ENCODE measurements around the gene TCF23.

The TCF23 gene

GRCh38 chr2:27204566-27204965 lies 55.8 kb downstream of the TCF23 start:
- Histone ChIP-seq H3K9ac (ENCODE audit: low read depth in 1 of 2, low read length in 2 of 2) (no peak overlapping the region), H3K27me3 (ENCODE audit: control insufficient read depth in 2 of 2, insufficient read depth in 2 of 2, low read length in 2 of 2) (no peaks in the 10 kb centered on the region), H3K27ac (ENCODE audit: low read depth in 2 of 2, low read length in 2 of 2) (no peak overlapping the region), H3K9me3 (ENCODE audit: control insufficient read depth in 2 of 2, low read length in 2 of 2) (no peaks in the 10 kb centered on the region), H3K4me1 (ENCODE audit: control insufficient read depth in 2 of 2, insufficient read depth in 2 of 2, low read length in 2 of 2) (peaks cover 0 to 2% of the 10 kb centered on the region in 2 donors), H3K36me3 (ENCODE audit: control insufficient read depth in 2 of 2, insufficient read depth in 2 of 2, low read length in 2 of 2) (peaks cover 25 to 59% of the 10 kb centered on the region in 2 donors), H3K4me3 (ENCODE audit: low read length in 2 of 2) (no peak overlapping the region)

GRCh38 chr2:27205206-27205605 lies 56.4 kb downstream of the TCF23 start:
- Histone ChIP-seq H3K4me3 (ENCODE audit: low read length in 2 of 2) (no peak overlapping the region), H3K27ac (ENCODE audit: low read depth in 2 of 2, low read length in 2 of 2) (no peak overlapping the region), H3K36me3 (ENCODE audit: control insufficient read depth in 2 of 2, insufficient read depth in 2 of 2, low read length in 2 of 2) (peaks cover 24 to 58% of the 10 kb centered on the region in 2 donors), H3K9me3 (ENCODE audit: control insufficient read depth in 2 of 2, low read length in 2 of 2) (no peaks in the 10 kb centered on the region), H3K27me3 (ENCODE audit: control insufficient read depth in 2 of 2, insufficient read depth in 2 of 2, low read length in 2 of 2) (no peaks in the 10 kb centered on the region), H3K9ac (ENCODE audit: low read depth in 1 of 2, low read length in 2 of 2) (no peak overlapping the region), H3K4me1 (ENCODE audit: control insufficient read depth in 2 of 2, insufficient read depth in 2 of 2, low read length in 2 of 2) (peaks cover 3 to 7% of the 10 kb centered on the region in 2 donors)

GRCh38 chr2:27206346-27206745 lies 57.5 kb downstream of the TCF23 start:
- Histone ChIP-seq H3K4me1 (ENCODE audit: control insufficient read depth in 2 of 2, insufficient read depth in 2 of 2, low read length in 2 of 2) (peaks cover 7 to 11% of the 10 kb centered on the region in 2 donors), H3K4me3 (ENCODE audit: low read length in 2 of 2) (no peak overlapping the region), H3K9me3 (ENCODE audit: control insufficient read depth in 2 of 2, low read length in 2 of 2) (no peaks in the 10 kb centered on the region), H3K36me3 (ENCODE audit: control insufficient read depth in 2 of 2, insufficient read depth in 2 of 2, low read length in 2 of 2) (peaks cover 20 to 55% of the 10 kb centered on the region in 2 donors), H3K9ac (ENCODE audit: low read depth in 1 of 2, low read length in 2 of 2) (no peak overlapping the region), H3K27me3 (ENCODE audit: control insufficient read depth in 2 of 2, insufficient read depth in 2 of 2, low read length in 2 of 2) (no peaks in the 10 kb centered on the region), H3K27ac (ENCODE audit: low read depth in 2 of 2, low read length in 2 of 2) (no peak overlapping the region)
